ENCODE measurements around the gene TMEM51.

- TF ChIP-seq MYC (IDR thresholded peaks at IDR 0.05; ENCODE audit: low read depth, low read length) = no peak
- no peak for TF ChIP-seq POLR2A (IDR thresholded peaks at IDR 0.05; ENCODE audit: extremely low read depth, insufficient read length)
These were observed 2.6 kb downstream of the TMEM51 start for GRCh38 chr1:15155888-15156741.
